Vagina (tissue), 2 donors: Measurements from ENCODE around the gene RAB40AL. TPM values are rescaled to one million over a fixed set of nuclear protein-coding genes. Genes with fewer than 3 reads are reported as not detected.

Experiments
- DNase-seq, 2 donors: peaks; one replicate each; pipeline ENCODE4 v3.0.0-alpha.2; 2017; ENCODE audit errors: extremely low spot score in 2 of 2
- H3K27ac ChIP-seq: fragments of 200-600 bp; sonication (generic); one replicate; pipeline ENCODE4 v1.5.1; 2019
- H3K27me3 ChIP-seq: fragments of 200-600 bp; sonication (generic); one replicate; pipeline ENCODE4 v1.5.1; 2019
- H3K36me3 ChIP-seq, 2 donors: fragments of 200-600 bp; sonication (generic); one replicate each; pipeline ENCODE4 v1.5.1; 2017 to 2019
- H3K4me1 ChIP-seq: fragments of 200-600 bp; sonication (generic); one replicate; pipeline ENCODE4 v1.5.1; 2019
- H3K4me3 ChIP-seq, 2 donors: fragments of 200-600 bp; sonication (generic); 1 replicate in 1 of 2; 2 replicates in 1 of 2; pipeline ENCODE4 v1.5.1; 2016 to 2019
- H3K9me3 ChIP-seq: fragments of 200-600 bp; sonication (generic); one replicate; pipeline ENCODE4 v1.5.1; 2019
- POLR2A ChIP-seq, 2 donors: fragments of 450-650 bp; IDR thresholded peaks; one replicate each; pipeline ENCODE4 v1.6.1; 2017; ENCODE audit warnings: antibody characterized with exemption in 2 of 2, mild to moderate bottlenecking in 2 of 2, moderate library complexity in 2 of 2
- POLR2AphosphoS5 ChIP-seq, 2 donors: sonication (generic); formaldehyde crosslinking; IDR thresholded peaks; one replicate each; pipeline ENCODE4 v1.9.0; 2017; ENCODE audit warnings: antibody characterized with exemption in 2 of 2, mild to moderate bottlenecking in 2 of 2, low read depth in 1 of 2; ENCODE audit not compliant: insufficient read depth in 1 of 2
- intact Hi-C: fragments of 100-400 bp; cut with DNase I; formaldehyde crosslinking; loops from one replicate; pipeline ENCODE4 v1.15.1; 2023
- total RNA-seq: library from RNA; depleted of rRNA; stranded (reverse); fragments of >200 nt; gene quantifications from one replicate; pipeline ENCODE4 v1.2.3, GENCODE V29; 2016
- TF ChIP-seq, protein P1 (sequence below), 3 experiments: fragments of 450-650 bp in 2 of 3; fragments of 200-600 bp in 1 of 3; sonication (generic) in 1 of 3; IDR thresholded peaks; one replicate each; pipeline ENCODE4 v1.5.1; 2017 to 2019; ENCODE audit warnings: antibody characterized with exemption in 3 of 3, mild to moderate bottlenecking in 2 of 3, moderate library complexity in 2 of 3

The RAB40AL gene
- total RNA-seq, 1 donor from 2014 or later = 9.6 TPM

DNA sequence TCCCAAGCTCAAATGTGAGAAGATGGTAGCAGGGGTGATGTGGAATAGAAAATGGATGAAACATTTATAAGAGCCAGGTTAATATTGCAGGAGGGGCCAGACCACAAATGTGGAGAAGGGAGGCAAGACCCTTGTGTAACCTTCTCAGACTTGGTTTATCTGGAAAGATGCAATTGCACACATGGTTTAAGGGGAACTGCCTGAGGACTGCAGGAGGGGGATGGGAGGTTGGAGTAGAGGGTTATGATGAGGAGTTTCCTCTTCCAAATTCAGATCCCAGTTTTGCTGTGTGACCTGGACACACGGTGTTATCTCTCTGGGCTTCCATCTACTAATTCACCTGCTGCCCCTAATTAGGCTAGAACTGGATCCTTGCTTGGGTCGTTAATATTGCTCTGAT lies 46.1 kb downstream of the RAB40AL start:
- H3K4me1 ChIP-seq = no peaks in the 10 kb centered on the region
- intact Hi-C loops = no loop called here
- H3K36me3 ChIP-seq = no peaks in the 10 kb centered on the region
- H3K27me3 ChIP-seq = no peaks in the 10 kb centered on the region
- no peaks in the 10 kb centered on the region for H3K9me3 ChIP-seq
- H3K4me3 ChIP-seq = no peak overlapping the region
- TF ChIP-seq POLR2AphosphoS5 (IDR thresholded peaks at IDR 0.05; ENCODE audit: insufficient read depth in 1 of 2, low read depth in 1 of 2) = no peak
- no peak for TF ChIP-seq POLR2A (IDR thresholded peaks at IDR 0.05)
- TF ChIP-seq, protein P1, sequence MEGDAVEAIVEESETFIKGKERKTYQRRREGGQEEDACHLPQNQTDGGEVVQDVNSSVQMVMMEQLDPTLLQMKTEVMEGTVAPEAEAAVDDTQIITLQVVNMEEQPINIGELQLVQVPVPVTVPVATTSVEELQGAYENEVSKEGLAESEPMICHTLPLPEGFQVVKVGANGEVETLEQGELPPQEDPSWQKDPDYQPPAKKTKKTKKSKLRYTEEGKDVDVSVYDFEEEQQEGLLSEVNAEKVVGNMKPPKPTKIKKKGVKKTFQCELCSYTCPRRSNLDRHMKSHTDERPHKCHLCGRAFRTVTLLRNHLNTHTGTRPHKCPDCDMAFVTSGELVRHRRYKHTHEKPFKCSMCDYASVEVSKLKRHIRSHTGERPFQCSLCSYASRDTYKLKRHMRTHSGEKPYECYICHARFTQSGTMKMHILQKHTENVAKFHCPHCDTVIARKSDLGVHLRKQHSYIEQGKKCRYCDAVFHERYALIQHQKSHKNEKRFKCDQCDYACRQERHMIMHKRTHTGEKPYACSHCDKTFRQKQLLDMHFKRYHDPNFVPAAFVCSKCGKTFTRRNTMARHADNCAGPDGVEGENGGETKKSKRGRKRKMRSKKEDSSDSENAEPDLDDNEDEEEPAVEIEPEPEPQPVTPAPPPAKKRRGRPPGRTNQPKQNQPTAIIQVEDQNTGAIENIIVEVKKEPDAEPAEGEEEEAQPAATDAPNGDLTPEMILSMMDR (IDR thresholded peaks at IDR 0.05) = no peak
- DNase-seq = no peak
- H3K27ac ChIP-seq = no peak overlapping the region

DNA sequence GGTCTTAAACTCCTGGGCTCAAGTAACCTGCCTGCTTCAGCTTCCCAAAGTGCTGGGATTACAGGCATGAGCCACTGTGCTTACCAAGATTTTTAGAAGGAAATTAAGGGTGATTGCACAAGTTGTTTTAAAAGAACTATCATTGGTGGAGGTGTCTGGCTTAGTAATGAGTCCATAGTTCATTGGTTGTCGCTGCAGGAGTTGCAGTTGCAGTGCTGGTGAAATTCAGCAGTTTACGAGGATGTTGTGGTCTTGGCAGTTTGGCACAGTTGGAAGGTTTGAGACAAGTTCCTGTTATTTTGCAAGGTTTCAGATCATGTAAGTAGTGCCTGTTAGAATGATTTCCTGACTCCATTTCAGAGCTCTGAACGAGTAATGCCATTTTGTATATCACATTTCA lies 48.1 kb downstream of the RAB40AL start:
- H3K36me3 ChIP-seq = no peaks in the 10 kb centered on the region
- H3K27me3 ChIP-seq = no peaks in the 10 kb centered on the region
- no peaks in the 10 kb centered on the region for H3K4me1 ChIP-seq
- TF ChIP-seq POLR2A (IDR thresholded peaks at IDR 0.05) (no peak), POLR2AphosphoS5 (IDR thresholded peaks at IDR 0.05; ENCODE audit: insufficient read depth in 1 of 2, low read depth in 1 of 2) (no peak)
- TF ChIP-seq, protein P1 (IDR thresholded peaks at IDR 0.05) = no peak
- no peak overlapping the region for H3K4me3 ChIP-seq
- no peaks in the 10 kb centered on the region for H3K9me3 ChIP-seq
- intact Hi-C loops = no loop called here
- DNase-seq = no peak
- no peak overlapping the region for H3K27ac ChIP-seq

Other genes with a start within 250 kb of the RAB40AL start
- gene GPRASP2, start 224.8 kb upstream of the RAB40AL start, total RNA-seq = 10.8 TPM
- 3.2 TPM for gene GPRASP3, start 216.5 kb upstream of the RAB40AL start, total RNA-seq
- 3.7 TPM for gene BEX1, start 126.9 kb downstream of the RAB40AL start, total RNA-seq
- gene NXF3, start 155.9 kb downstream of the RAB40AL start, total RNA-seq = not detected